HepG2 (cell line): Measurements from ENCODE around the gene PROC. TPM values are rescaled to one million over a fixed set of nuclear protein-coding genes. Genes with fewer than 3 reads are reported as not detected.

Experiments
- CENPX ChIP-seq: sonication (generic); formaldehyde crosslinking; IDR thresholded peaks from 2 replicates; pipeline ENCODE4 v1.9.0; 2021; ENCODE audit warnings: mild to moderate bottlenecking, missing genetic modification reagents, moderate library complexity
- CHCHD3 ChIP-seq: sonication (generic); formaldehyde crosslinking; IDR thresholded peaks from 2 replicates; pipeline ENCODE4 v1.8.0; 2022; ENCODE audit warnings: mild to moderate bottlenecking, missing genetic modification reagents, moderate library complexity
- FOXA3 ChIP-seq: IDR thresholded peaks from 2 replicates; pipeline ENCODE4 v1.6.1; 2016; ENCODE audit warnings: missing genetic modification reagents, missing compliant biosample characterization
- GRHL1 ChIP-seq: sonication (generic); formaldehyde crosslinking; conservative IDR thresholded peaks from 2 replicates; pipeline ENCODE4 v1.8.0; 2022; ENCODE audit warnings: missing genetic modification reagents
- HCFC1 ChIP-seq: fragments of 150-350 bp; IDR thresholded peaks from 2 replicates; pipeline ENCODE4 v1.6.1; 2014; ENCODE audit warnings: low read depth, low read length
- KAT7 ChIP-seq: IDR thresholded peaks from 2 replicates; pipeline ENCODE4 v1.6.1; 2018; ENCODE audit warnings: borderline replicate concordance, missing compliant biosample characterization
- KIAA2018 ChIP-seq: sonication (generic); formaldehyde crosslinking; IDR thresholded peaks from 2 replicates; pipeline ENCODE4 v1.5.0; 2020; ENCODE audit warnings: mild to moderate bottlenecking, missing genetic modification reagents, borderline replicate concordance
- MIER2 ChIP-seq: IDR thresholded peaks from 2 replicates; pipeline ENCODE4 v1.6.1; 2016; ENCODE audit warnings: missing biosample characterization, missing genetic modification reagents
- NCOA2 ChIP-seq: sonication (generic); formaldehyde crosslinking; IDR thresholded peaks from 2 replicates; pipeline ENCODE4 v1.8.0; 2022; ENCODE audit warnings: inconsistent platforms
- ZBTB43 ChIP-seq: sonication (generic); formaldehyde crosslinking; conservative IDR thresholded peaks from 2 replicates; pipeline ENCODE4 v1.4.0; 2020; ENCODE audit warnings: missing genetic modification reagents
- ZKSCAN1 ChIP-seq: fragments of 150-350 bp; IDR thresholded peaks from 2 replicates; pipeline ENCODE4 v1.6.1; 2014; ENCODE audit warnings: low read length
- ZNF83 ChIP-seq: sonication (generic); formaldehyde crosslinking; IDR thresholded peaks from 2 replicates; pipeline ENCODE4 v1.4.0; 2020; ENCODE audit warnings: missing genetic modification reagents, mild to moderate bottlenecking, borderline replicate concordance
- polyA plus RNA-seq, 8 experiments: library from polyadenylated mRNA; depleted of rRNA in 3 of 8; stranded (reverse) in 7 of 8; unstranded in 1 of 8; fragments of >200 nt; fragmentation: Illumina TruSeq in 4 of 8; extraction: Trizol in 4 of 8; gene quantifications; 2 replicates each; pipeline versions ENCODE4 v1.2.1 to v1.2.3, GENCODE V29; 2011 to 2016; ENCODE audit warnings: low read depth in 4 of 8, missing spikeins in 1 of 8, mixed read lengths in 1 of 8; ENCODE audit not compliant: insufficient read depth in 1 of 8
- total RNA-seq, 5 experiments: library from RNA; depleted of rRNA; stranded (reverse); fragments of >200 nt; fragmentation: Illumina TruSeq; extraction: Trizol; gene quantifications; 2 replicates each; pipeline ENCODE4 v1.2.3, GENCODE V29; 2016; ENCODE audit warnings: low read depth in 1 of 5
- TF ChIP-seq, protein P1 (sequence below): sonication (generic); formaldehyde crosslinking; IDR thresholded peaks from 2 replicates; pipeline ENCODE4 v1.4.0; 2020; ENCODE audit warnings: missing genetic modification reagents
- TF ChIP-seq, protein P2 (sequence below): sonication (generic); formaldehyde crosslinking; IDR thresholded peaks from 2 replicates; pipeline ENCODE4 v1.4.0; 2020; ENCODE audit warnings: missing genetic modification reagents

The PROC gene
- total and polyA plus RNA-seq, 2 of the 13 experiments (the other 11 are each of a cell fraction or from before 2014, with no cell fraction given): 134 to 185 TPM

- TF ChIP-seq, protein P1, sequence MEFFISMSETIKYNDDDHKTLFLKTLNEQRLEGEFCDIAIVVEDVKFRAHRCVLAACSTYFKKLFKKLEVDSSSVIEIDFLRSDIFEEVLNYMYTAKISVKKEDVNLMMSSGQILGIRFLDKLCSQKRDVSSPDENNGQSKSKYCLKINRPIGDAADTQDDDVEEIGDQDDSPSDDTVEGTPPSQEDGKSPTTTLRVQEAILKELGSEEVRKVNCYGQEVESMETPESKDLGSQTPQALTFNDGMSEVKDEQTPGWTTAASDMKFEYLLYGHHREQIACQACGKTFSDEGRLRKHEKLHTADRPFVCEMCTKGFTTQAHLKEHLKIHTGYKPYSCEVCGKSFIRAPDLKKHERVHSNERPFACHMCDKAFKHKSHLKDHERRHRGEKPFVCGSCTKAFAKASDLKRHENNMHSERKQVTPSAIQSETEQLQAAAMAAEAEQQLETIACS (CRISPR knock-in tag): no peak
- TF ChIP-seq ZBTB43 (no peak), CENPX (no peak), MIER2 (CRISPR knock-in tag) (no peak), KAT7 (CRISPR knock-in tag) (peak; percentile 67), NCOA2 (CRISPR knock-in tag) (no peak), ZKSCAN1 (no peak), KIAA2018 (CRISPR knock-in tag) (no peak), CHCHD3 (CRISPR knock-in tag) (peak; percentile 87; the same call in 1 of the 2 replicates), HCFC1 (no peak), ZNF83 (no peak), FOXA3 (CRISPR knock-in tag) (no peak; the same call in 1 of the 2 replicates), GRHL1 (CRISPR knock-in tag) (no peak)
- TF ChIP-seq, protein P2, sequence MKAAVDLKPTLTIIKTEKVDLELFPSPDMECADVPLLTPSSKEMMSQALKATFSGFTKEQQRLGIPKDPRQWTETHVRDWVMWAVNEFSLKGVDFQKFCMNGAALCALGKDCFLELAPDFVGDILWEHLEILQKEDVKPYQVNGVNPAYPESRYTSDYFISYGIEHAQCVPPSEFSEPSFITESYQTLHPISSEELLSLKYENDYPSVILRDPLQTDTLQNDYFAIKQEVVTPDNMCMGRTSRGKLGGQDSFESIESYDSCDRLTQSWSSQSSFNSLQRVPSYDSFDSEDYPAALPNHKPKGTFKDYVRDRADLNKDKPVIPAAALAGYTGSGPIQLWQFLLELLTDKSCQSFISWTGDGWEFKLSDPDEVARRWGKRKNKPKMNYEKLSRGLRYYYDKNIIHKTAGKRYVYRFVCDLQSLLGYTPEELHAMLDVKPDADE (CRISPR knock-in tag): no peak
Observed at GRCh38 chr2:127408004-127408806, 10.0 kb upstream of the PROC start (continued).
